Astrocyte (in vitro differentiated cells and primary cell): ENCODE results near the gene TMCC1. TPM values are rescaled to one million over a fixed set of nuclear protein-coding genes. Genes with fewer than 3 reads are reported as not detected.

Experiments
- DNase-seq: peaks from one replicate; pipeline ENCODE4 v3.0.0-alpha.2; 2010; ENCODE audit warnings: low read depth
- FAIRE-seq: peaks from 2 replicates; lab custom pipeline; 2011; peaks lifted over from hg19 to GRCh38; lab: Jason Lieb, UNC
- H2AFZ ChIP-seq: 2 replicates; pipeline ENCODE4 v1.6.0; 2012; ENCODE audit warnings: low read depth, low read length, inconsistent platforms
- H3K27ac ChIP-seq: 2 replicates; pipeline ENCODE4 v1.5.1; 2011; ENCODE audit warnings: low read depth, low read length, inconsistent platforms
- H3K27me3 ChIP-seq: 2 replicates; pipeline ENCODE4 v1.6.0; 2011; ENCODE audit warnings: low read length, inconsistent platforms; ENCODE audit not compliant: insufficient read depth
- H3K36me3 ChIP-seq: 2 replicates; pipeline ENCODE4 v1.5.1; 2011; ENCODE audit warnings: low read length, inconsistent platforms; ENCODE audit not compliant: insufficient read depth
- H3K4me1 ChIP-seq: 2 replicates; pipeline ENCODE4 v1.5.1; 2011; ENCODE audit warnings: low read length, inconsistent platforms; ENCODE audit not compliant: insufficient read depth
- H3K4me2 ChIP-seq: 2 replicates; pipeline ENCODE4 v1.6.0; 2012; ENCODE audit warnings: low read length, inconsistent platforms
- H3K4me3 ChIP-seq: 2 replicates; pipeline ENCODE4 v1.5.1; 2011; ENCODE audit warnings: low read depth, mild to moderate bottlenecking, low read length, inconsistent platforms; ENCODE audit not compliant: insufficient read depth
- H3K79me2 ChIP-seq: 2 replicates; pipeline ENCODE4 v1.6.0; 2012; ENCODE audit warnings: mild to moderate bottlenecking, low read length, inconsistent platforms; ENCODE audit not compliant: insufficient read depth
- H3K9ac ChIP-seq: 2 replicates; pipeline ENCODE4 v1.6.0; 2012; ENCODE audit warnings: mild to moderate bottlenecking, low read length, inconsistent platforms
- H3K9me3 ChIP-seq: 2 replicates; pipeline ENCODE4 v1.5.1; 2012; ENCODE audit warnings: low read depth, mild to moderate bottlenecking, low read length, inconsistent platforms; ENCODE audit not compliant: insufficient read depth
- H4K20me1 ChIP-seq: 2 replicates; pipeline ENCODE4 v1.6.0; 2012; ENCODE audit warnings: low read length, inconsistent platforms; ENCODE audit not compliant: insufficient read depth
- H3K27ac Mint-ChIP-seq: one replicate; pipeline ENCODE4 v1.8.0; 2021; ENCODE audit warnings: mild to moderate bottlenecking, mixed read lengths; ENCODE audit not compliant: unreplicated experiment
- H3K27me3 Mint-ChIP-seq: one replicate; pipeline ENCODE4 v1.8.0; 2021; ENCODE audit warnings: low read depth, mixed read lengths; ENCODE audit not compliant: unreplicated experiment
- H3K36me3 Mint-ChIP-seq: one replicate; pipeline ENCODE4 v1.8.0; 2021; ENCODE audit warnings: low read depth, mixed read lengths; ENCODE audit not compliant: unreplicated experiment
- H3K4me1 Mint-ChIP-seq: one replicate; pipeline ENCODE4 v1.8.0; 2021; ENCODE audit warnings: low read depth, mixed read lengths; ENCODE audit not compliant: unreplicated experiment
- H3K4me3 Mint-ChIP-seq: one replicate; pipeline ENCODE4 v1.8.0; 2021; ENCODE audit warnings: mild to moderate bottlenecking, moderate library complexity, mixed read lengths; ENCODE audit not compliant: unreplicated experiment
- H3K9me3 Mint-ChIP-seq: one replicate; pipeline ENCODE4 v1.8.0; 2021; ENCODE audit warnings: mild to moderate bottlenecking, mixed read lengths; ENCODE audit not compliant: unreplicated experiment
- CTCF ChIP-seq: IDR thresholded peaks from 2 replicates; pipeline ENCODE4 v1.5.1; 2011; ENCODE audit warnings: low read depth, mild to moderate bottlenecking, inconsistent platforms, low read length, moderate library complexity; ENCODE audit not compliant: insufficient read depth
- EZH2 ChIP-seq: IDR thresholded peaks from 2 replicates; pipeline ENCODE4 v1.6.1; 2012; ENCODE audit warnings: mild to moderate bottlenecking, low read length, inconsistent platforms; ENCODE audit not compliant: insufficient read depth
- total RNA-seq: library from RNA; stranded (reverse); gene quantifications from 2 replicates; pipeline ENCODE4 v1.2.1, GENCODE V29; 2021

The TMCC1 gene
- total RNA-seq, 1 donor from 2014 or later = 37.9 TPM

- no peak for FAIRE-seq
- H3K27ac ChIP-seq = no peak overlapping the region
- Mint-ChIP-seq H3K27ac (peak overlapping the region; percentile 14), H3K27me3 (no peaks in the 10 kb centered on the region), H3K4me1 (peaks cover 68% of the 10 kb centered on the region), H3K9me3 (no peaks in the 10 kb centered on the region), H3K4me3 (no peak overlapping the region), H3K36me3 (no peaks in the 10 kb centered on the region)
- no peak for DNase-seq
- no peaks in the 10 kb centered on the region for H4K20me1 ChIP-seq
- H3K4me2 ChIP-seq = no peak overlapping the region
- no peak overlapping the region for H2AFZ ChIP-seq
- no peaks in the 10 kb centered on the region for H3K36me3 ChIP-seq
- TF ChIP-seq CTCF (no peak), EZH2 (no peak)
- no peak overlapping the region for H3K9ac ChIP-seq
- H3K79me2 ChIP-seq = peaks cover 2% of the 10 kb centered on the region
- H3K27me3 ChIP-seq = no peaks in the 10 kb centered on the region
- peaks cover 28% of the 10 kb centered on the region for H3K4me1 ChIP-seq
- no peak overlapping the region for H3K4me3 ChIP-seq
- no peaks in the 10 kb centered on the region for H3K9me3 ChIP-seq
Measured at GRCh38 chr3:129653019-129653418, 240.5 kb downstream of the TMCC1 start.

DNA sequence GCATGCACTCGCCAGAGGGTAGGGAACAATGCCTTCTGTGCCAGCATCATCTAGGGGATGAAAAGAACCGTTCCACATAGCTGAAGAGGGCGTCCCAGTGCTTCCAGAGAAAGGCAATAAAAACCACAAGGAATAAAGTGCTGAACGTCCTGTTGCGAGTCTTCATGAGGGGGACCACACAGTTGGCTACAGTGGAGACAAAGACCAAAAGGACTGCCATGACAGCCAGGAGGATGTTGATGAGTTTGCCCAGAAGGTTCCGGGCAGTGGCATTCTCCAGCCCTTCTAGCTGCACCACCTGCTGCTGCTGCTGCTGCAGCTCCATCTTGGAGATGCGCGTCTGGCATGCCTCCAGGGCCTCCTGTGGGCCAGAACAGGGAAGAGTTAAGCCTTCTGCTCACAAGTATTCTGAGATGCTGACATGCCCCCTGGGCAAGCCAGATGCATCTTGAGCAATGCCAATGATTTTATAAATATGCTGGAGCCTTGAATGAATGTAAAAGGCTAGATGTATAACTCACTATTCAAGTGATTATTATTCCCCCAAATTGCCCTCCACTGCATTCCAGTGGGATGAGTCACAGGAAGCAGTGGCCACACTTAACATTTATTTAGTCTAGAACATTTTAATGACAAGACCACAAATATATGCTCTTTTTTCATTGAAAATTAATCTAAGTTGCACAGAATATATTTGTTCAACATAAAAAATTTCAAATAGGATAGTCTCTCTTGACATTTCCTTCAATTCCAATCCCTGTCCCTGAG, 241.9 kb downstream of the TMCC1 start:
- Histone ChIP-seq H3K27ac (peak overlapping the region; percentile 39), H3K9me3 (no peaks in the 10 kb centered on the region), H3K79me2 (peaks cover 2% of the 10 kb centered on the region), H3K27me3 (no peaks in the 10 kb centered on the region), H4K20me1 (no peaks in the 10 kb centered on the region), H3K4me1 (peaks cover 23% of the 10 kb centered on the region), H3K36me3 (no peaks in the 10 kb centered on the region), H3K4me2 (peak overlapping the region; percentile 50), H3K4me3 (no peak overlapping the region), H3K9ac (no peak overlapping the region), H2AFZ (no peak overlapping the region)
- Mint-ChIP-seq H3K27me3 (no peaks in the 10 kb centered on the region), H3K4me3 (peak overlapping the region; percentile 42), H3K9me3 (no peaks in the 10 kb centered on the region), H3K4me1 (peaks cover 54% of the 10 kb centered on the region), H3K27ac (peak overlapping the region; percentile 77), H3K36me3 (peaks cover 2% of the 10 kb centered on the region)
- TF ChIP-seq CTCF (no peak), EZH2 (no peak)
- FAIRE-seq = peak; percentile 69
- DNase-seq = peak; percentile 90
